GM18498 (cell line): Measurements from ENCODE around the gene PGM5.

Source experiments
- ATAC-seq: cut with Tn5 transposase; IDR thresholded peaks from one replicate; pipeline ENCODE4 v1.9.1; 2021; ENCODE audit warnings: mild to moderate bottlenecking, moderate library complexity; ENCODE audit not compliant: unreplicated experiment

PGM5 gene

GRCh38 chr9:68493541-68493940 is 137.1 kb downstream of the PGM5 start:
- ATAC-seq, result no peak

DNA sequence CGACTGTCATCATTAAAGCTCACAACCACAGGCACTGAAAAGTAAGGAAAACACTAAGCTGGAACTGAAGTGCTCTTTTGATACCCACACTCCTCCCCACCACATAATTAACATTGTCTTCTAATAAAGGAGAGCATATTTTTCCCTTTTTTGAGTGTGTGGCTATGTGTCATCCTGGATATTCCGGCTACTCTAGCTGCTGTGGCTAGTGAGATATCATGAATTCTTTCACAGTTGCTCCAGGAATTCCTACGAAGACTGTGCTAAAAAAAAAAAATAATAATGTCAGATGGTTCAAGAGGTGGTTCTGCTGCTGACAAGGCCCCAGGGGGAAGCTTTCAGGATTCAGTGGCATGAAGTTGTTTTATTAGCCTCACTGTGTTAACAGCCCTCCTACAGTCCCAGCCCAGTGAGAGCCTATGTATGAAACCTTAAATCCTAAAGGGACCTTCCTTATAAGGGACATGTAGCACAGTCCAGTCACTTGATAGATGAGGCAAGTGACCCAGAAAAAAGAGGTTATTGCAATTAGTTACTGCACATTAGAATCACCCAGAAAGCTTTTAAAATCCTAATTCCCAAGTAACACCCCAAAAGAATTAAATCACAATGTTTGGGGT is 137.7 kb downstream of the PGM5 start:
- ATAC-seq, result no peak

GRCh38 chr9:68495247-68495646 is 138.8 kb downstream of the PGM5 start:
- no peak for ATAC-seq

DNA sequence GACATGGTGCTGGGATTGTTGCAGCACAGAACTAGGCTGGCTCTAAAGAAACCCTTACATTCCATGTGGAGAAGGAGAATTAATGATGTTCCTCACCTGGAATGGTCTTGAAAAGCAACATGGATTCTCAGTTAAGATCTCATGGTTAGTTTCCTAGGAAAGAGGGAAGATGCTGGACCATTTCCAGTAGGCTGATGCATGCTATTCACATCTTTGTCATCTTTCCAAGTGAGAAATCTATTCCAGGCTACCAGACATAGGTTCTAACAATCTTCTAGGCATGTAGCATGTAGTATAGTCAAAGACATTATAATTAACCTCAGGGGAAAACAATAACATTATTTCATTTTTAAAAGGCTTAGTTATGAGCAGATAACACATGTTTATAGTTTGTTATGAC is 139.9 kb downstream of the PGM5 start:
- no peak for ATAC-seq

DNA sequence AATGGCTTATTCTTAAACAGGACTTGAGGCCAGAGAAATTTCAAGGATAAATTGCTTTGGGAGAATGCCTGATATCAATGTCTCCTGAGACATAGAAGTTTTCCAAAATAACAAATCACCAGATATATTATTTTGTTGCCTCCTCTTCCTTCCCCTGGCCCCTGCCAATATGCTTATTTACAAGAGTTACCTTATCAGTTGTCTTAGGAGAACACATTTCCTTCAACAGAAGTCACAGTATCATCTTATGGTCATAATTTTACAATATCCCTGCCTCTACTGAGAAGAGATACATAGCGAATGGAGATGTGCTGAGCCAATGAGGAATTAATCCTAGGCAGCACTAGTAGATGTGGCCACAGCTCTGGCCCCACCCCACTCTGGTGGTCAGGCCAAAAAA is 141.2 kb downstream of the PGM5 start:
- ATAC-seq, result no peak

DNA sequence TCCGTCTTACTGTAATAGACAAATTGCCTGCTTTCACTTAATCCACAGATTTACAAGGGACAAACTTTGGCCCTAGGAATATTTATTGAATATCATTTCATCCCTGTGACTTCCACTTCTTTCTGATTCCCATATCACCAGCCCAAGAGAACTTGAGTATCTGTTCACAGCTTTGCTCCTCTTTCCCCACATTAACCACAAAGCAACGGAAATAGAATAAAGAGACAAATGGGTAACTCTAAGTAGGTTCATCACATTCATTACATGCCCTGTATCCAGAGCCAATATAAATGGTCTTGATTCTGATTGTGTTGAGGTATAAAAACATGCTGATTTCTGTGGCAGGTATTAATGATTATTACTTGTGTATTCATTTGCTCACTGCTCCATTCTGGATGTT is 142.4 kb downstream of the PGM5 start:
- ATAC-seq, result no peak

- no peak for ATAC-seq
Observed at GRCh38 chr9:68500457-68501381, 144.3 kb downstream of the PGM5 start.

- ATAC-seq, result no peak
Observed at GRCh38 chr9:68502279-68502678, 145.9 kb downstream of the PGM5 start.

- peak; percentile 77 for ATAC-seq
Observed at GRCh38 chr9:68505681-68506409, 149.4 kb downstream of the PGM5 start.

GRCh38 chr9:68506551-68506950 is 150.1 kb downstream of the PGM5 start:
- ATAC-seq, result no peak

GRCh38 chr9:68507130-68507805 is 150.9 kb downstream of the PGM5 start:
- no peak for ATAC-seq

- ATAC-seq, result no peak
Observed at GRCh38 chr9:68507806-68508145, 151.4 kb downstream of the PGM5 start.

DNA sequence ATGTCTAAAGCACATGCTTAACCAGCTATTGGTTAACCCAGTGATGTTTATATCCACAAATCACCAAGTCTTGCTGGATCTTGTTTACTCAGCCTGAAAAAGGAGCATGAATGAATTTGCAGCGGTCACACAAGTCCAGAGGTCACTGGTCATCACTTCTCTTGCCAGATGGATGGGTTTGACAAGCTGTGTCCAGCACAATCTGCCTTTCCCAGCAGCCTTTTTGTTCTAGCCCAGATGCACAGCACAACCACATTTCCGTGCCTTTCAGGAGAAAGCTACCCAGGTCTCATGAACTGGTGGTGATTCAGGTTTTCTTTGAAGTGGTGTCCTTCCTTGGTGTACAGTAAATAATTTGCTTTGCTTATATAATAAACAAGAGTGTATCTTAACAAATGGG is 152.1 kb downstream of the PGM5 start:
- no peak for ATAC-seq

DNA sequence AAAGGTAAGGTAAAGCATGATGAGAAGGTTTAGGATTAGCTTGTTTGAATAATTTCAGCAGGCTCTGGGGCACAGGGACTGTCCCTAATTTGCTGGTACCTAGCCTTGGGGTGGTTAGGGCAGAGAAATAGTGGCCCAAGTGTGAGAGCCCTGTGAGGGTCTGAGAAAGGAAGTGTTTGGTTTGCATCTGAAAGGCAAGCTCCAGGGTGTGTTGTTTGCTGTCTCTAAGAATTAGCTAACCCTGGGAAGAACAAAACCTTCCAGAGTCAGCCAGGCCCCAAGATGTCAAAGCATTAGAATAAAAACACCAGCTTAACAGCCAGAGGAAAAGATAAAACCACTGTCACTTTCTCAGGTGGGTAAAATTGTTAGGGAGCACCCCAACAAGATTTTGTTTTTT is 153.3 kb downstream of the PGM5 start:
- no peak for ATAC-seq

GRCh38 chr9:68513385-68513784 is 157.0 kb downstream of the PGM5 start:
- ATAC-seq, result no peak

DNA sequence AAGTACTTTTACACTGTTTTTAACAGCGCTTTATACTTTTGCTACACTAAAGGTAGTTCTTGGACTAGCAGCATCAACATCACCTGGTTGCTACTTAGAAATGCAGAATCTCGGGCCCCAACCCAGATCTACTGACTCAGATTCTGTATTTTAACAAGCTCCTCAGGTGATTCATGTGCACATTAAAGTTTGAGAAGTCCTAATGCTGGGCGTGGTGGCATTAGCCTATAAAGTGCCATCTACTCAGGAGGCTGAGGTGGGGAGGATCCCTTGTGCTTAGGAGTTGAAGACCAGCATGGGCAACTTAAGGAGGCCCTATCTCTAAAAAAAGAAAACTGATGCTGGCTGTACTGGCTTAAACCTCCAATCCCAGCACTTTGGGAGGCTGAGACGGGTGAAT is 157.6 kb downstream of the PGM5 start:
- ATAC-seq, result no peak

DNA sequence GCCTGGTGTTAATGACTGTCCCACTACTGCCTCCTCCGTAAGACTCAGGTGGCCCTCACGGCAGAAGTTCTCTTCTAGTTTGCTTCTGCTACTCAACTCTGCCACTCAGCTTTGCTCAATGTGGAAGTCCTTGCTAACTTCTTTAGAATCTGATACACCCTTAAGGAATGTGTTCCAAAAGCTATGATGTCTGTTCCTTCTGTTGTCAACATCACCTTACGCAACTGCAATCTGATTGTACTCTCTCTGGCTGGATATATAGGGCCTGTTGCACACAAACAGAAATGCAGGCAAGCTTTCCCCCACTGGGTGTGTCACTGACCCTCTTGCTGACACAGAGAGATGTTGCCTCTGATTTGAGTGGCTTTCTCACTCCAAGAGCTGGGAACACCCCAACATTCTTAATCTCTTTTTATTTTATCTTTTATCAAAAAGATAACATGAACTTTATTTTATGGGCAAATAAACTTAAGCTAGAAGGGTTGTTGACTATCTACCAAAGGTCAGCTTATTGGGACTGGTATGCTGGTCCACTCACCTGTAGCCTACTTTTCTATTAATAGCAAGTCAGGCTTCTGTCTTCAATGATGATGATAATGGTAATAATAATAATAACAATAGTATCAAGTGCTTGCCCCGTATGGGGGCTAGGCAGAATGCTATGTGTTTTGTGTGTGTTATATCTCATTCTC is 159.1 kb downstream of the PGM5 start:
- no peak for ATAC-seq

DNA sequence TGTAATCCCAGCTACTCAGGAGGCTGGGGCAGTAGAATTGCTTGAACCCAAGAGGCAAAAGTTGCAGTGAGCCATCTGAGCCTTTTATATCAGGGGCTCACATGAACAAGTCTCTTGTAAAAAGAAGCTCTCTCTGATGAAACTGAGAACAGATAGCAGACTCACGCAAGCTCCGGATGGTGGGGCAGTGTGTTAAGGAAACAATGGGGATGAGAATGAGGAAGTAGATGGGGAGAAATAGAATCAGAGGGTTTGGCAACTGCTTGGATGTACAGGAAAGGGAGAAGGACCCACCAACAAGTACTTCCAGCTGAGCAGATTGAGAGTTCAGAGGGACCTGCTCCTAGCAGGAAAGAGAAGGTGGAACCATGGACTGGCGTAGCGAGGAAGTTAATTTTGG is 165.7 kb downstream of the PGM5 start:
- ATAC-seq, result no peak

DNA sequence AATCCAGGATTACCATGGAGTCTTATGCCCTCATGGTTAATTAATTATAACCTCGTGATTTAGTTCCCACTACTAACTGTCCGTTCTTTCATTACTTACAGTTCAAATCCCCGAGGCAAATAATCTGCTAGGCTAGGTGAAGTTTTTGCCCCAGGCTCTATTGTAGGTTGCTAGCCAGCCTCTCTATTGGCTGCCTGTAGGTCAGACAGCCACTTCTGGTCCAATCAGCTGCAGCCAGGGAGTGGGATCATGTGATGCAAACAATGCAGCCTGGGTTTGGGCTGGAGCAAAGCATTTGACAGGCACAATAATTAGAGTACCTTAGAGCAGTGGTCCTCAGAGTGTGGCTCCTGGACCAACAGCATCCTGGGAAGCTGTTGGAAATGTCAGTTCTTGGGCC is 166.5 kb downstream of the PGM5 start:
- no peak for ATAC-seq

GRCh38 chr9:68523367-68523936 is 167.0 kb downstream of the PGM5 start:
- ATAC-seq, result no peak
